ENCODE results near the gene RNU6-1.

RNU6-1 gene

DNA sequence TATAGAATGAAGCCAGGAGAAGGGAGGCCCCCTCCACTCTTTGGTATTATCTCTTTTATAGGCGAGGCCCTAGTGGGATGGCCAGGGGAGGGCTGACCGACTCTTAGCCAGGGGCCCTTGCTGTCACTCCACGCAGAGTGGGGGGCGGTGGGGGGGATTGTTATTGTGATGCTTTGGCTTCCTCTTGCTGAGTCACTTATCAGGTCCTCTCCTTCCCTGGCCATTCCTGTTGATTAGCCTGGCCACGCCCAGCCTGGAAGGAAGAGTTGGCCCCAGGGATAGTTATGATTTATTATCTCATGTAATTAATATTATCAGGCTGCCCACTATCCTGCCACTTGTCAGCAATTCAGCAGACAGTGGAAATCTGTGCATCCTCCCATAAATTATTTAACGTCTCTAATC, 40.0 kb downstream of the RNU6-1 start:
- no peak for DNase-seq

DNA sequence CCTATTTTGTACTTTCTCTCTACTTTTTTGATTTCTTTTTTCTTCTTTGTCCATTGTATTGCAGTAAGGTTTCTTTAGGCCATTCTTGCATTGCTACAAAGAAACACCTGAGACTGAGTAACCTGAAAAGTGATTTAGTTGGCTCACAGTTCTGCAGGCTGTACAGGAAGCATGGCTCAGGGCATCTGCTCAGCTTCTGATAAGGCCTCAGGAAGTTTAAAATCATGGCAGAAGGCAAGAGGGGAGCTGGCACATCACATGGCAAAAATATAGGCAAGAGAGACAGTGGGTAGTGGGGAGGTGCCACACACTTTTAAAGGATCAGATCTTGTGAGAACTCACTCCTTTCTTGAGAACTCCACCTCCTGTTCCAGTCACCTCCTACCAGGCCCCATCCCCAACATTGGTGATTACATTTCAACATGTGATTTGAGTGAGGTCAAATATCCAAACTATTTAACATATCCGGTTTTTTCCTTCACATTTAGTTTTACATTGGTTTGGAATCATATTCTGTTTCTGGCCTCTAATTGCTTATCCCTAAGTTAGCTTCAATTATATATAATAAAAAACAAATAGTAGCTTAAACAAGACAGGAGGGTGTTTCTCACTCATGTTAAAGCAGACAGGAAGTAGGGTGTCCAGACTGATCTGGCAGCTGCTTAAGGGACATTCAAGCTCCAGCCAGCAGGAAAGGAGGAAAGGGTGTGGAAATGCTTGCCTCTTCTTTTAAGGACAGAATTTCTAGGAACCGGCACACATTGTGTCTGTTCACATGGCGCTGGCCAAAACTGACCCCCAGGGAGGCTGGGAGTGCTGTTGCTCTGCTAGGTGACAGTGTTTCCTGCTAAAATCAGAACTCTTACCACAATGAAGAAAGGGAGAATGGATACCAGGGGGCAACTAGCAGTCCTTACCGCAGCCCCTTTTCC, 43.4 kb downstream of the RNU6-1 start:
- no peak for DNase-seq

DNA sequence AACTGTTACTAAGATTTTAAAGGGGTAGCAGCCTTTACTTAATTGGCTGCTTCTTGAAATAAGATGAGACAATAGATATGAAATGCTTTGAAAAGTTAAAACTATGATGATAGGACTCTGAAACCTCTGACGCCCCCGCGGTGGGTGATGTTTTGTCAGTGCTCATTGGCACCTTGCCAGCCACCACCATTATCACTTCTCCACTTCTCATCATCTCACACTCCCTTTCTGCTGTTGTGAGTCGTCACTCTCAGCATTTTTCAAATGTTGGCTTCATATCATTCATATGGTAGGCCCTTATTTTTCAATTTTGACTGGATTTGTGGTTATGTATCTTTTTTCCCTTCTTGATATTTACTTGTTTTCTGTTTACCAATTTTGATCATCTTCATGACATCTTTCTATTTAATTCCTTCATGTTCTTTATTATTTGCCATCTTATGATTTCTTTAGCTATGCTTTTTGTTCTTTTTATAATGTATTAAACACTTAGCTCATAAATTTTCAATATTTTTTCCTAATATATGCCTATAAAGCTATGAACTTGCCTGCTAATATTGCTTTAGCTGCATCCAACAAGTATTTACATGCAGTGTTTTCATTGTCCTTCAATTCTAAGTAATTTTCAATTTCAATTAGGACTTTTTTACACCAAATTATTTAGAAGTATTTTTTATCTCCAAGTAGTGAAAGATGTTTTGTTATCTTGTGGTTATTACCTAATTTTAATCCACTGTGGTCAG, 44.8 kb downstream of the RNU6-1 start:
- DNase-seq = no peak

DNA sequence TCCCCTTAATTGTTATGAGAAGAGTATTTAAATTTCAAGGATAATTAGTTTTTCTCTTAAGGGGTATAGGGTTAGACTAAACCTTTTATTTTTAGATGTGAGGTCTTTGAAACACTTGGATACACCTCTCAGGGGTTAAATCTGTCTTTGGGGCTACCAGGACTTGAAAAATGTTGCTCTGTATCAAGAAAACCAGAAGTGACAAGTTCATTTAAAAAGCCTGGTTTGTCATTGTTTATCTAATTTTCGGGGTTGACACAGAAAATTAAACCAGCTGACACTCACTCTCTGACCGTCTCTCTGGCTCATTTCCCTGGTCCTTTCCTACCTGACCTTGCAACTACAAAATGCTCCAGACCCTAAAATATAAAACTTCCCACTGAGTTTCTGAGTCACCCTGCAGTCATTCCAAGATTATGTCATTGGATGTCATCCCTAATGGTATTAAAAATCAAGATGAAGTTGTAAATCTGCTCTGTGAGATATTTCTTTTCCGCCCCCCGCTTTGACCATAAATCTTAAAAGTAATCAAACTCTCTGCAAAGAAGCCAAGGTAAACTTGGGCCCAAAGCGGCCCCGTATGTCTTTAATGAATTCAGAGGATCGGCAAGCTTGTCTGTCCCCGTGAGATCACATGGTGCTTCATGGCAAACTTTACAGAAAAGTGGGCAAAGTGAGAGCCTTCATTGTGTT, 47.4 kb downstream of the RNU6-1 start:
- DNase-seq = no peak

DNA sequence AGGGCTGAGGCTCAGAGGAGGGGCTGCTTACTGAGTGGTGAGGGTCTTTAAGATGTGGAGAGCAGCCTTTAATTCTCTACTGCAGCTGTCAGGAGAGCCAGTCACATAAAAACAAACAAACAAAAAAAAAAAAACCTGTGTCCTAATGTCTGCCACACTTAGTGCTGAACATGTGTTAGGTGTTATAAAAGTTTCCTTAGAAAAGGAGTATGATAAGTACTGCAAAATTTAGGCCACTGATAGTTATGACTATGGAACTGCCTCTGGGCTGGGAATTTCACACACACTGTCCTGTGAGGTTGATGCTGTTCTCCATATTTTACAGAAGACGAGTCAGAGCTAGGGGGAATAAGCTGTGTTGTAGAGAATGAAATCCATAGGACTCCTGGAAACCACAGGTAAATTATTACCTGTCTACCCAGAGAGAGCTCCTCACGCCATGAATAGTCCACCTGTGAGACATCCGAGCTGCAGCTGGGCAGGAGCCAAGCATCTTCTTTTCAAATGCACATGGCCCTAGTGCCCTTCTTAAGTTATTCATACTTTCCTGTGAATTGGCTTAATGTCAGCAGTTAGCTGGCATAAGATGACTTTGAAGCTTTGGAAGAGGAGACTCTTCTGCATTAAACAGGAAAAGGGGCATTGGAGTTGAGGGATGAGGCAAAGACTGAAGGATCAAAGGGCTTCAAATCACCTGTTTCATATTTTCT, 49.1 kb downstream of the RNU6-1 start:
- DNase-seq = no peak

All from suppressor macrophage (primary cell).